GM18868 (cell line): ENCODE results near the gene APEH.

Source experiments
- ATAC-seq: cut with Tn5 transposase; IDR thresholded peaks from one replicate; pipeline ENCODE4 v1.9.1; 2021; ENCODE audit warnings: mild to moderate bottlenecking, moderate library complexity; ENCODE audit not compliant: unreplicated experiment

The APEH gene

DNA sequence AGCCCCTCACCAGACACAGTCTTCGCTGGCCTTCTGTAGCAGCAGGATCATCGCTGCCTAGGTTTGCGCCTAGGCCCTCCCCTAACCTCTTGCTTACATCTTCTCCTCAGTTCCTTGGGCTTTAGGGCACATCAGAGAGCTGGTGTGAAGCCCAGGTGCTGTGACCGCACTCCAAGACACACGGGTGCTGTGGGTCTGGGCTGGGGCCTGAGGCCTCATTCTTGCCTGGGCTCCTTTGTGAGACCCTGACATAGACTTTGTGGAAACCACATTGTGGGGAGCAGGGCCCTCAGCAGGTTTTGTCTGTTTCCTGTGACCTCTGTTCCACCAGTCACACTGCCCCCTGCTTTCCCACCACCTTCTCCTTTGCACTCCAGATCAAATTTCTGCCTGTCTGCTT is 37.3 kb downstream of the APEH start:
- ATAC-seq = no peak

- ATAC-seq = no peak
Measured at GRCh38 chr3:49712166-49712565, 38.0 kb downstream of the APEH start.

DNA sequence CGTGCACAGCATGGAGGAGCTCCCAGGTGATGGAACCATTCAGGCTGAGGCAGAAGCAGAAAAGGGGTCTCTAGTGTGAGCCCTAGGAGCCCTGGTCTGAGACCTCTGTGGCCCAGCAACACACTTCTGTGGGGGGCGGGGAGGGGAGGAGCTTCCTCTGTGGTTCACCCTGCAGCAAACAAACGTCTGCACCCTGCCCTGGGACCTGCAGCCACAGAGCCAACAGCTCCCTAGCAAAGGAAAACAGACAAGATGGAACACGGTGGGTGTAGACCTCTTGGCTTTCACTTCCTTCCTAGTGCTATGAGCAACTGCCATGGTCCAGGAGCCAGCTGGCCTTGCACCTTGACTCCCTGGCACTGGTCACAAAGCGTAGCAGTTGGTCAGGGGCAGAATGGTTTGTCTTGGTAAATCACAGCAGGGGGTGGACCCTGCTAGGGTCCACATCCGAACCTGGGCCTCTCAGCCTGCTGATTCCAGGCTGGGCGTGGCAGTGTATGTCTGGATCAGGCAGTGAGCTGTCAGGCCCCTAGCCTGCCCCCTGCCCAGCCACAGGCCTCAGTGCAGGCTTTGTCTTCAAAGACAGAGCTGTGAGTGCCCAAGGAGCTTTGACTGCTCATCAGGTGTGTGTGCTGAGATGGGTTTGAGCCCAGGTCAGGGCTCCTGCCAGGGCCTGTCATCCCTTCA is 38.6 kb downstream of the APEH start:
- ATAC-seq = no peak

DNA sequence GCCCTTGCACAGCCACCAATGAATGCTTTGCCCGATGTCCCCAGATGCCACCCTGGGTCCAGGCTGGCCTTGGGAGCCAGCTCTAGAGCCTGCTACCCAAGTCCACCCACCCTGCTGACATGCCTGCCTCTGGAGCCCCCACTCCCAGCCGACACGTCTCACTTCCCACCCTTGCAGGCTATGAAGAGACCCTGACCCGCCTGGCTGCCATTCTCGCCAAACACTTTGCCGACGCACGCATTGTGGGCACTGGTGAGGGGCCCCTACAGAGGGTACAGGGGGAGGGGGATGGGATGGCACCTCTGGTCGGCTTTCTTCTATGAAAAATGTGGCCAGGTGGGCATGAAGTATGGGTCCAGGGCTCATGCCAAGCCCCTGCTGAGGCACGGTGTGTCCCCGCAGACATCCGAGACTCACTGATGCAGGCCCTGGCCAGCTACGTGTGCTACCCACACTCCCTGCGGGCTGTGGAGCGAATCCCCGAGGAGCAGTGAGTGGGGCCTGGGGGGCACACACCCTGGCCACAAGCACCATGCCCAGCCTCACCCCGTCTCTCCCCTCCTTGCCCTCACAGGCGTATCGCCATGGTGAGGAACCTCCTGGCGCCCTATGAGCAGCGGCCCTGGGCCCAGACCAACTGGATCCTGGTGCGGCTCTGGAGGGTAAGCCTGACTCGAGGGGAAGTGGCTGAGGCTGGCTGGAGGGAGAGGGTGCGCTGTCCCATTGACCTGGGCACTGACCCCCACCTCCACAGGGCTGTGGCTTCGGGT is 39.4 kb downstream of the APEH start:
- no peak for ATAC-seq

DNA sequence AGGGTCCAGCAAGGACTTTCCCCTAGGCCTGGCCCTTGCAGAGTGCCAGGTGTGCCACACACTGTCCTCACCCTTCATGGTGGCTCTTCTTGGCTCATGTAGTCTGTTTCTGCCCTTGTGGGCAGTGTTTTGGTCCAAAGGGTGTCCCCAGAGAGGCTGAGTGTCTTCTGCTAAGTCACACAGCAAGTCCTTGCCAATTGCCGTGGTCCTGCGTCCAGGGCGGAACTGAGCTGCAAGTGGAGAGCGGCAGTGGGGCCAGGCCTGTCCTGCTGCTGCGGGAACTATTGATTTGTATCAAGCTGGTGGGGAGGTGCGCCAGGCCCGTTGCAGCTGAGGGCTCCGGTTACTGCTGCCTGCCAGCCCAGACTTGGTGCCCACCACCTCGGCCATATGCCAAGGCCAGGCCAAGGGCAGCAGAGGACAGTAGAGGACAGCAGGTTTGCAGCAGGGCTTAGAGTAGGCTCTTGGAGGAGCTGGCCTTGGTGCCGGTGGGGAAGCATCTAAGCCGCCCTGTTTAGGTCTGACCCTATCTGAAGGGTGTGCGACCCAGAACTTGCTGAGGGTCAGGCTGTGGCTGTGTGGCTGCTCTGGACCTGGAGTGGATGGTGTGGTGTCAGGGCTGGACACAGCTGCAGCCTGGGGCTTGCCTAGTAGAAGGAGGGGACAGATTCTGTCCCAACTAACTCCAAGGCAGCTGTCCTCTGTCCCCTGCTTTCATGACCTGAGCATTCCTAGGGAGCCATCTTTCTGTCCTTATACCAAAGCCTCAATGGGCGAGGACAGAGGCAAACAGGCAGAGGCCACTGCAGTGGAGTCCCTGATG is 40.8 kb downstream of the APEH start:
- no peak for ATAC-seq

DNA sequence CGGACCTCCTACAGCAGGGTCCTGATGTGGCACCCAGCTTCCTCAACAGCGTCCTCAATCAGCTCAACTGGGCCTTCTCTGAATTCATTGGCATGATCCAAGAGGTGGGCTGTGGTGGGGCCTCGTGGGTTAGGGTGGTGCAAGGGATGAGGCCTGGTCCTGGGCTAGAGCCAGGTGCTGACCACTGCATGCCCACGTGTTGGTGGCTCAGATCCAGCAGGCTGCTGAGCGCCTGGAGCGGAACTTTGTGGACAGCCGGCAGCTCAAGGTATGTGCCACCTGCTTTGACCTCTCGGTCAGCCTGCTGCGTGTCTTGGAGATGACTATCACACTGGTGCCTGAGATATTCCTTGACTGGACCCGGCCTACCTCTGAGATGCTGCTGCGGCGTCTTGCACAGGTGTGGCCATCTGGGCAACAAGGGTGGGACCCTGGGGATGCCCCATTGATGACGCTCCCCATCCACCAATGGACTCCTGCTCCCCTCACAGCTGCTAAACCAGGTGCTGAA is 41.5 kb downstream of the APEH start:
- ATAC-seq = no peak

DNA sequence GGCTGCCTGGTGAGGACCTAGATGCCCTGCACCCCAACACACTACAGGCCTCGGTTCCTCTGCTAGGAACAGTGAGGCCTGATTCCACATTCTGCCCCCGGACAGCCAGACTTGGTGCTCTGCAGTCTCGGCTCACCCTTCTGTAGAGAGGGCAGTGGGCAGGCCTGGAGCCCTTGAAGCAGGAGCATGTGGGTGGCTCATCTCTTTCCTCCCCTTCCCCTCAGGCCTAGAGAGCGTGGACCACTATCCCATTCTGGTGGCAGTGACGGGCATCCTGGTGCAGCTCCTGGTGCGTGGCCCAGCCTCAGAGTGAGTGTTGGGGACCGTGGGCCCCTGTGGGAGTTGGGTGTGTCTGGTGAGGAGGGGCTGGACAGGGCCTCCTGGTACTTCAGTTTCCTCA is 42.0 kb downstream of the APEH start:
- no peak for ATAC-seq

DNA sequence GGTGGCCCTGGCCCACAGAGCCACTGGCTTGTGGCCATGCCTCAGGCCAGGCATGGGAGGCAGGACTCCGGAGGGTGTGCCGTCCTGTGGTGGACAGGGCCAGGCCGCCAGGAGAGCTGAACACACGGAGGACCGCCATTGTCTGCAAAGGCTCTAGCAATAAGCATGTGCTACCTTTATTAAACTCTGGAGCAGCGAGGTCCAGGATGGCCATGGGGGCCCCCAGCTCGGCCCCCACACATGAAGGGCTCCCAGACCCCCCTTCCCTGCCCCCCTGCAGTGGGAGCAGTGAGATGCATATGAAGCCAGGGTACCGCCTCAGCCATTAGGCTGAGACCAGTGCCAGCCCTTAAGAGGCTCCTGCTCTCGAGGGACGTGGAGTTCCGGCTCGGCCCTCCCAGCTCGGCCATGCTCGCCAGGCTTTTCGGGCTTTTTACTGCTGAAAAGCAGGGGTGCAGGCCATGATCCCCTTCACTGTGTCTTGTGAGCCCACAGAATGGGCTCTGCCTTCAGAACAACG is 42.6 kb downstream of the APEH start:
- ATAC-seq = no peak

- no peak for ATAC-seq
Measured at GRCh38 chr3:49717211-49717958, 43.2 kb downstream of the APEH start.

DNA sequence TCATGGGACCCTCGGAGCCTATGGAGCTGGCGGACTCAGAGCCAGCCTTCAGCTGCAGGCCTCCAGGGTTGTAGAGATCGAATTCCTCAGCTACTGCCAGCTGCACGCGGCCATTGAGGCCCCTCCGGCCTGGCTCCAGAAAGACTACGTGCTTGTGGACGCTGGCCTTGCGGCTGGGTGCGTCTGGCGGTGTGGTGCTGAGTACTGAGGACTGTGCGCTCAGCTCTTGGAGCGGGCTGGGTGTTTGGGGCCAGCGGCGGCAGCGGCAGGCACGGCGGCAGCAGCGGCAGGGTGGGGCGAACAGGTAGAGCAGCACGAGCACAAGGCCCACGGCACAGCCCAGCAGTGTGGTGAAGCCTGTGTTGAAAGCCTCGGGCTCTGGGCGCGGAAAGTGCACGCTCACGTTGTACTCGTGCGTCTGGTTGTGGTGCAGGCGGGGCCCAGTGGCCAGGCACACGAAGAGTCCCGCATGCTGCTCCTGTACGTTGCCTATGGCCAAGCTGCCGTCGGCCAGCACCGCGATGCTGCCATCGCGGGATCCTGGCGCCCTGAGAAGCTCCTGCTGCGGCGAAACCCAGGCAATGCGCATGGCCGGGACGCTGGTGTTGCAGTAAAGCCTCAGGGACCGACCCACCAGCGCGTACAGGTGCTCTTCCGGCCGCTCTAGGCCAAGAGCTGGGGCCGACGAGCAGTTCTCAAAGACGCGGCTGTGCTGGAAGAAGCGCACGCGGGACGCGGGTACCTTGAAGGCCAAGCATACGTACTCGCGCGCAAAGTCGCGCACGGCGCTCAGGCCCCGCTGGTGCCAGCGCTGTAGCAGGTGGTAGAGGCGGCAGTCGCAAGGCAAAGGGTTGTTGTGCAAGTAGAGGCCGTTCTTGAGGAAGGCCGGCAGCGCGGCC is 44.1 kb downstream of the APEH start:
- ATAC-seq = no peak

- ATAC-seq = no peak
Measured at GRCh38 chr3:49718858-49719213, 44.7 kb downstream of the APEH start.

GRCh38 chr3:49719214-49719884 is 45.2 kb downstream of the APEH start, which contains the start of gene AMIGO3:
AMIGO3 (minus strand) TSS chr3:49719684; CDS start chr3:49719465, 219 bp downstream.
- ATAC-seq = peak; percentile 54

DNA sequence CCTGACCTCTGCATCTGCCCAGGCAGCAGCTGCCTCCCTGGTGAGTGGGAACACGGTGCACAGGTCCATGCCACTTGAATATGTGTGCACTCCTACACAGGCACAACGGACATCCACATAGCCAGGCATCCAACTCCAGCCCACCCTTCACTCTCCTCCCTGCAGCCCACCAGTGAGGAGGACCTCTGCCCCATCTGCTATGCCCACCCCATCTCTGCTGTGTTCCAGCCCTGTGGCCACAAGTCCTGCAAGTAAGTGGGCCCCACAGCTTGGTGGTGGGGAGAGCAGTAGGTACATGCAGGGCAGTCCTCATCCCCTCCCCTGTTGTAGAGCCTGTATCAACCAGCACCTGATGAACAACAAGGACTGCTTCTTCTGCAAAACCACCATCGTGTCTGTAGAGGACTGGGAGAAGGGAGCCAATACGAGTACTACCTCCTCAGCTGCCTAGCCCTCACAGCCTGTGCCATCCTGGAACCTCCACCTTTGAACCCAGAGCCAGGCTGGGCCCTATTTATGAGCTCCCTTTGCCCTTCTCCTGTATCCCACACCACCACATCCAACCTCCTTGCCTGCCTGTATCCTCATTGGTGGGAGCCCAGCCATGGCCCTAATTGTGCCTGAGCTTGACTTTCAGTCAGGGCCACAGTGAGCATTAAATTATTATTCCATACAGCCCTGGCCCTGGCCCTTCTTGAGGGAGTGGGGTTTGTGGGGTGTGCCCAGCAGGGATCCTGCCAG is 46.9 kb downstream of the APEH start:
- ATAC-seq = no peak

DNA sequence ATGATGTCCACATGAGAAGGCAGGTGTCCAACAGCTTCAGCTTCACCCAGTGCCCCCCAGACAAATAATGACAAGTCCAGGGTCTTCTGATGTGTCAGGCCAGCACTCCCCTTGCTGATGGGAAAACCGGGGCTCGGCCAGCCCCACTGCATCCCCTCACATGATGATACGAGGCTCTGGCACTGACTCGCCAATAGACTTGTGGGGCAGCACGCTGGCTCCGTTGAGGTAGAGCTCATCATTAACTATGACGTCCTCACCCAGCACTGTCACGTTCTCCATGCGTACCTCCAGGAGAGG is 47.4 kb downstream of the APEH start:
- no peak for ATAC-seq

DNA sequence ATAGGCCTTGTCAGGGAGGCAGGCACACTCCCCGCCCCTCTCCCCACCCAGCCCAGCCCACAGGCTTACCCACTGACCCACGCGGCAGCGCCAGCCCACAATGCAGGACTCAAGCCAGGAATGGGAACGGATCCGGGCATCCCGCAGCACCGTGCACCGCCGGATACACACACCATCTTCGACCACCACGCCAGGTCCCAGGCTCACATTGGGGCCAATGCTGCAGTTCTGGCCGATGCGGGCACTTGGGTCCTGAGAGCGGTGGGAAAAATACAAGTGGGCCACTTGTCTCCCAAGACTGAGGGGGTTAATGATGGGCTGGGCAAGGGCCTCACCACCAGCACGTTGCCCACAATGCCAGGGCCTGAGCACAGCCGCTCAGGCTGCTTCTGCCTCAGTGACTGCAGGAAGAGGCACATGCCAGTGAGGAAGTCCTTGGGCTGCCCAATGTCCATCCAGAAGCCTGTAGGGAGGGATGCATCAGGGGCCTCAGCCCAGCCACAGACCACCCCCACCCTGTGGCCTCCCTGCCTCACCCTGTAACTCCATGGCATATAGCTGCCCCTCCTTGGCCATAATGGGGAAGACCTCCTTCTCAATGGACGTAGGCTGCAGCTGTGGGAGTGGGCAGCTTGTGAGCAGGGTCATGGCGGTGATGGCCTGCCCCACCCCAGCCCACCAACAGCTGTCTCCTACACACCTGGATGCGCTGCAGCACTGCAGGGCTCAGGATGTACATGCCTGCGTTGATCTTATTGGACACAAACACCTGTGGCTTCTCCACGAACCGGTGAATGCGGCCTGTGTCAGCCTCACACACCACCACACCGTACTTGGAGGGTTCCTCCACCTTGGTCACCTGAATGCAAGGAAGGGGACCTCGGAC is 48.0 kb downstream of the APEH start:
- ATAC-seq = no peak

DNA sequence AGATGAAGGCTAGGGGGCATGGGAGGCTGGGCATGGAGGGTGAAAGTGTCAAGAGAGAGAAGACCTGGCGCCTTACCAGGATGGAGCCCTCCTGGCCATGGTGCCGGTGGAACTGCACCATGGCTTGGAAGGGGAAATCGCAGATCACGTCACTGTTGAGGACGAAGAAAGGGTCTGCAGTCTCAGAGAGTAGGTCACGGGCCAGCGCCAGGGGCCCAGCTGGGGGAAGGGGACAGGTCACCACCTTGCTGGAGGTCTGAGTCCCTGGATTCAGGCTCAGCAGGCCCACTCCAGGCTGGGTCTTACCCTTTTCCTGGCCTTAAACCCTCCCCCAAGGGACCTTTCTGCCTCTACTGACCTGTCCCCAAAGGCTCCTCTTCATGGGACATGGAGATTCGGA is 48.7 kb downstream of the APEH start:
- ATAC-seq = no peak

GRCh38 chr3:49723296-49723627 is 49.1 kb downstream of the APEH start:
- ATAC-seq = no peak
